ENCODE measurements around the gene IGFALS. TPM values are rescaled to one million over a fixed set of nuclear protein-coding genes. Genes with fewer than 3 reads are reported as not detected.
A peak's percentile ranks its signal among the peaks of the same experiment; 100 is the strongest.

IGFALS gene
- total and polyA plus RNA-seq, 2 donors (not counting 3 experiments of a cell fraction or from before 2014, with no cell fraction given) = not detected

DNA sequence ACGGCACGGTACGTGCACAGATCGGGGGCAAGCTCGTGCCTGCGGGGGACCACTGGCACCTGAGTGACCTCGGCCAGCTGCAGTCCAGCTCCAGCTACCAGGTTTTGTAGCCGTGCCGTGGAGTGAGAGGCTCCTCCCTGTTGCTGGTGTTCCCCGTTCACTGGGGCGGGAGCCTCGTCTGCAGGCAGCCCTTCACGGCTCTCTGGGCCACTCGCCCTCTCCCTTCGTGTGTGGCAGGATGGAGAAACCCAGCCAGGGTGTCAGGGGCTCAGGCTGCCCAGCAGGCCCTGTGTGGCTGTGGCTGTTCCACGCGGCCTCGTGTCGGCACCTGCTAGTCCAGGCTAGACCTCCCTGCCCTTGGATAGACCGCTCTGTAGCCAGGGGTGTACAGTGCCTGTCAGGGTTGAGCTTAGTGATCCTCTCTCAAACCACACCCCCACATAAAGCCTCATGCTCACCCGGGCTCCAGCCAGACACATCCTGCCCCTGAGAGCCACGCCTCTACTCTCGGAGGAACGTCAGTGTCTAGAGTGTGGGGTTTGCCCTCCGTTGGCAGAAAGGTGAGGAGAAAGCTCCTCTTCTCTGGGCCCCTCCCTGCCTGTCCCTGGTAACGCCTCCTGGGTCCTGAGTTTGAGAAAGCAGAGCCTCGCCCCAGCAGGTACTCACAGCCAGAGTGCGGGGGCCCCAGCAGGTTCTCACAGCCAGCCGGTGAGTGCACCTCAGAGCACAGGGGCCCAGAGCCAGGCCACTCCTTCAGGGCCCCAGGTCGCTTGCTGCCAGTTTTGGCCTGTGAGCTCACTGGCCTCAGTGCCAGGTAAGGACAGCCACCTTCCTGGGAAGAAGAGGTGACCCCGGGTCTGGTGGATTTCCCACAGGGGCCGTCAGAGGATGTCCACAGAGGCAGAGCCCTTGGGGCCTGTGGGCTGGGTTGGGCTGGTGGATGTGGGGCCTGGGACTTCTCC is 49.8 kb downstream of the IGFALS start:
- Histone ChIP-seq H4K20me1 (replicated peaks; ENCODE audit: control insufficient read depth, extremely low read depth, insufficient read depth, low read length) (no peaks in the 10 kb centered on the region), H3K9me1 (replicated peaks; ENCODE audit: control insufficient read depth, extremely low read depth, insufficient read depth, low read length) (no peaks in the 10 kb centered on the region), H3K27ac (ENCODE audit: insufficient read depth, low read depth, low read length) (no peak overlapping the region), H3K4me3 (replicated peaks in 1 of 3; ENCODE audit: insufficient read depth in 1 of 3, low read depth in 1 of 3, low read length in 3 of 3) (no peak overlapping the region), H3K9ac (replicated peaks; ENCODE audit: extremely low read depth, insufficient read depth, low read length) (no peak overlapping the region), H3K4me1 (ENCODE audit: control insufficient read depth, extremely low read depth, insufficient read depth, low read length) (no peaks in the 10 kb centered on the region), H3K36me3 (ENCODE audit: control insufficient read depth in 2 of 2, extremely low read depth in 1 of 2, insufficient read depth in 2 of 2, low read length in 2 of 2) (peaks cover 3 to 38% of the 10 kb centered on the region in 2 experiments), H3K9me3 (replicated peaks; ENCODE audit: control insufficient read depth, insufficient read depth, low read length) (no peaks in the 10 kb centered on the region), H3K27me3 (ENCODE audit: control insufficient read depth in 2 of 2, insufficient read depth in 2 of 2, low read length in 2 of 2) (no peaks in the 10 kb centered on the region), H3K4me2 (ENCODE audit: insufficient read depth, low read length) (no peak overlapping the region), H3K79me2 (ENCODE audit: control insufficient read depth, insufficient read depth, low read length) (no peaks in the 10 kb centered on the region), H2AFZ (ENCODE audit: low read depth, low read length) (no peak overlapping the region)
- intact Hi-C loops (cut with micrococcal nuclease) (no loop called here), dilution Hi-C loops (cut with MboI; ENCODE audit: extremely low pct_ligation_motif_present, low sequenced_read_pairs) (no loop called here)
- TF ChIP-seq, protein P1, sequence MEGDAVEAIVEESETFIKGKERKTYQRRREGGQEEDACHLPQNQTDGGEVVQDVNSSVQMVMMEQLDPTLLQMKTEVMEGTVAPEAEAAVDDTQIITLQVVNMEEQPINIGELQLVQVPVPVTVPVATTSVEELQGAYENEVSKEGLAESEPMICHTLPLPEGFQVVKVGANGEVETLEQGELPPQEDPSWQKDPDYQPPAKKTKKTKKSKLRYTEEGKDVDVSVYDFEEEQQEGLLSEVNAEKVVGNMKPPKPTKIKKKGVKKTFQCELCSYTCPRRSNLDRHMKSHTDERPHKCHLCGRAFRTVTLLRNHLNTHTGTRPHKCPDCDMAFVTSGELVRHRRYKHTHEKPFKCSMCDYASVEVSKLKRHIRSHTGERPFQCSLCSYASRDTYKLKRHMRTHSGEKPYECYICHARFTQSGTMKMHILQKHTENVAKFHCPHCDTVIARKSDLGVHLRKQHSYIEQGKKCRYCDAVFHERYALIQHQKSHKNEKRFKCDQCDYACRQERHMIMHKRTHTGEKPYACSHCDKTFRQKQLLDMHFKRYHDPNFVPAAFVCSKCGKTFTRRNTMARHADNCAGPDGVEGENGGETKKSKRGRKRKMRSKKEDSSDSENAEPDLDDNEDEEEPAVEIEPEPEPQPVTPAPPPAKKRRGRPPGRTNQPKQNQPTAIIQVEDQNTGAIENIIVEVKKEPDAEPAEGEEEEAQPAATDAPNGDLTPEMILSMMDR (IDR thresholded peaks at IDR 0.05; ENCODE audit: extremely low read depth in 1 of 2, insufficient read depth in 1 of 2, low read depth in 1 of 2, low read length in 2 of 2) = no peak
- TF ChIP-seq JUN (IDR thresholded peaks at IDR 0.05; ENCODE audit: borderline replicate concordance, insufficient read depth, insufficient read length, low read depth) (no peak), GATA2 (IDR thresholded peaks at IDR 0.05; ENCODE audit: insufficient read depth, insufficient read length, low read depth, low read length) (no peak), EZH2 (IDR thresholded peaks at IDR 0.05; ENCODE audit: borderline replicate concordance, low read depth, low read length, severe bottlenecking) (no peak), MYC (IDR thresholded peaks at IDR 0.05; ENCODE audit: low read depth, low read length) (no peak), FOS (IDR thresholded peaks at IDR 0.05; ENCODE audit: borderline replicate concordance, insufficient read depth, low read length) (no peak), POLR2AphosphoS5 (IDR thresholded peaks at IDR 0.05; ENCODE audit: insufficient read depth, low read depth, low read length) (no peak), POLR2A (IDR thresholded peaks at IDR 0.05; ENCODE audit: low read depth, low read length) (no peak)
- TF ChIP-seq, protein P2, sequence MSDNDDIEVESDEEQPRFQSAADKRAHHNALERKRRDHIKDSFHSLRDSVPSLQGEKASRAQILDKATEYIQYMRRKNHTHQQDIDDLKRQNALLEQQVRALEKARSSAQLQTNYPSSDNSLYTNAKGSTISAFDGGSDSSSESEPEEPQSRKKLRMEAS (IDR thresholded peaks at IDR 0.05; ENCODE audit: insufficient read depth, insufficient read length) = no peak
- DNase-seq (ENCODE audit: low read depth, low spot score) = no peak
- no peak for FAIRE-seq
- TSS peak; percentile 13 for BruUV-seq (replicated peaks)
- POLR2A ChIA-PET = no interaction called here
- CTCF ChIA-PET = interaction anchor here (1.4 kb wide), 1 partner anchor 20 kb away, joined by 6 read pairs; no protein-coding TSS in a partner anchor

All from endothelial cell of umbilical vein (primary cell).